Fibroblast of lung (primary cell): ENCODE results near the gene ARHGEF16. TPM values are rescaled to one million over a fixed set of nuclear protein-coding genes. Genes with fewer than 3 reads are reported as not detected.

Source experiments
- DNase-seq, 2 donors: peaks; one replicate each; pipeline versions ENCODE4 v3.0.0 to v3.0.0-alpha.2; 2010; ENCODE audit warnings: low read depth in 2 of 2
- H2AFZ ChIP-seq: 2 replicates; pipeline ENCODE4 v1.5.1; 2012; ENCODE audit warnings: low read length, control low read depth, inconsistent platforms
- H3K27ac ChIP-seq: 2 replicates; pipeline ENCODE4 v1.5.1; 2011; ENCODE audit warnings: low read length, control low read depth; ENCODE audit not compliant: insufficient read depth
- H3K27me3 ChIP-seq: 2 replicates; pipeline ENCODE4 v1.5.1; 2011; ENCODE audit warnings: mild to moderate bottlenecking, low read length; ENCODE audit not compliant: control insufficient read depth, insufficient read depth
- H3K36me3 ChIP-seq: 2 replicates; pipeline ENCODE4 v1.5.1; 2011; ENCODE audit warnings: low read length; ENCODE audit not compliant: control insufficient read depth, insufficient read depth
- H3K4me1 ChIP-seq: 2 replicates; pipeline ENCODE4 v1.5.1; 2011; ENCODE audit warnings: low read length; ENCODE audit not compliant: control insufficient read depth, insufficient read depth; ENCODE audit errors: extremely low read depth
- H3K4me2 ChIP-seq: 2 replicates; pipeline ENCODE4 v1.5.1; 2011; ENCODE audit warnings: low read length, control low read depth; ENCODE audit not compliant: insufficient read depth; ENCODE audit errors: extremely low read depth
- H3K4me3 ChIP-seq, 4 experiments: fragments of 200-600 bp in 1 of 4; sonication (generic) in 1 of 4; replicated peaks in 1 of 4; 2 replicates each; pipeline ENCODE4 v1.5.1; 2011 to 2016; ENCODE audit warnings: low read length in 4 of 4, low read depth in 3 of 4, mild to moderate bottlenecking in 3 of 4, control low read depth in 2 of 4, inconsistent platforms in 1 of 4, mixed read lengths in 1 of 4; ENCODE audit not compliant: insufficient read depth in 1 of 4; ENCODE audit errors: control extremely low read depth in 1 of 4
- H3K79me2 ChIP-seq: 2 replicates; pipeline ENCODE4 v1.5.1; 2012; ENCODE audit warnings: mild to moderate bottlenecking, low read length, inconsistent platforms; ENCODE audit not compliant: control insufficient read depth, insufficient read depth
- H3K9ac ChIP-seq: 2 replicates; pipeline ENCODE4 v1.5.1; 2011; ENCODE audit warnings: mild to moderate bottlenecking, low read length, control low read depth; ENCODE audit not compliant: insufficient read depth
- H3K9me3 ChIP-seq: 2 replicates; pipeline ENCODE4 v1.5.1; 2012; ENCODE audit warnings: low read depth, low read length; ENCODE audit not compliant: control insufficient read depth, insufficient read depth
- H4K20me1 ChIP-seq: 2 replicates; pipeline ENCODE4 v1.5.1; 2011; ENCODE audit warnings: low read length; ENCODE audit not compliant: control insufficient read depth, insufficient read depth; ENCODE audit errors: extremely low read depth
- CTCF ChIP-seq, 2 donors: IDR thresholded peaks in 1 of 2; conservative IDR thresholded peaks in 1 of 2; 1 replicate in 1 of 2; 2 replicates in 1 of 2; pipeline ENCODE4 v1.5.1; 2011 to 2012; ENCODE audit warnings: low read length in 2 of 2, control low read depth in 1 of 2, inconsistent platforms in 1 of 2, low read depth in 1 of 2, mild to moderate bottlenecking in 1 of 2
- EZH2 ChIP-seq: IDR thresholded peaks from 2 replicates; pipeline ENCODE4 v1.5.1; 2012; ENCODE audit warnings: low read length, control low read depth, mild to moderate bottlenecking; ENCODE audit errors: missing control alignments
- polyA plus RNA-seq, 2 donors: library from polyadenylated mRNA; depleted of rRNA in 1 of 2; stranded (reverse) in 1 of 2; unstranded in 1 of 2; fragments of >200 nt; gene quantifications; 2 replicates each; pipeline ENCODE4 v1.2.1, GENCODE V29; 2011 to 2012; ENCODE audit warnings: missing spikeins in 1 of 2
- total RNA-seq: library from RNA; depleted of rRNA; stranded (reverse); fragments of >200 nt; gene quantifications from 2 replicates; pipeline ENCODE4 v1.2.1, GENCODE V29; 2014

The ARHGEF16 gene
- total and polyA plus RNA-seq, 2 donors (not counting 1 experiment from before 2014, with no cell fraction given), result 0.02 to 0.17 TPM

- Histone ChIP-seq H3K27me3 (no peaks in the 10 kb centered on the region), H3K4me3 (no peak overlapping the region), H3K79me2 (no peaks in the 10 kb centered on the region), H3K36me3 (no peaks in the 10 kb centered on the region), H2AFZ (no peak overlapping the region), H3K4me2 (no peak overlapping the region), H3K27ac (no peak overlapping the region), H3K9me3 (no peaks in the 10 kb centered on the region), H3K4me1 (no peaks in the 10 kb centered on the region), H4K20me1 (no peaks in the 10 kb centered on the region), H3K9ac (no peak overlapping the region)
- TF ChIP-seq EZH2 (no peak), CTCF (conservative IDR thresholded peaks at IDR 0.05 in 1 of 2, IDR thresholded peaks at IDR 0.05 in 1 of 2; ENCODE audit: low read depth in 1 of 2, low read length in 2 of 2) (no peak)
- no peak for DNase-seq
Observed at GRCh38 chr1:3480369-3480719, 25.9 kb downstream of the ARHGEF16 start.

GRCh38 chr1:3481046-3481445 lies 26.6 kb downstream of the ARHGEF16 start:
- H3K4me3 ChIP-seq, result no peak overlapping the region
- TF ChIP-seq CTCF (conservative IDR thresholded peaks at IDR 0.05 in 1 of 2, IDR thresholded peaks at IDR 0.05 in 1 of 2; ENCODE audit: low read depth in 1 of 2, low read length in 2 of 2) (no peak), EZH2 (no peak)
- no peak overlapping the region for H3K9ac ChIP-seq
- H3K27ac ChIP-seq, result no peak overlapping the region
- no peak for DNase-seq
- no peaks in the 10 kb centered on the region for H3K79me2 ChIP-seq
- H4K20me1 ChIP-seq, result no peaks in the 10 kb centered on the region
- H2AFZ ChIP-seq, result no peak overlapping the region
- no peak overlapping the region for H3K4me2 ChIP-seq
- no peaks in the 10 kb centered on the region for H3K9me3 ChIP-seq
- H3K27me3 ChIP-seq, result no peaks in the 10 kb centered on the region
- H3K4me1 ChIP-seq, result no peaks in the 10 kb centered on the region
- H3K36me3 ChIP-seq, result no peaks in the 10 kb centered on the region

- TF ChIP-seq CTCF (conservative IDR thresholded peaks at IDR 0.05 in 1 of 2, IDR thresholded peaks at IDR 0.05 in 1 of 2; ENCODE audit: low read depth in 1 of 2, low read length in 2 of 2), result no peak
- TF ChIP-seq EZH2, result no peak
- H3K9ac ChIP-seq, result no peak overlapping the region
Observed at GRCh38 chr1:3481836-3482375, 27.4 kb downstream of the ARHGEF16 start.

More at GRCh38 chr1:3481836-3482375, 27.4 kb downstream of the ARHGEF16 start:
- Histone ChIP-seq H3K4me1 (no peaks in the 10 kb centered on the region), H3K79me2 (no peaks in the 10 kb centered on the region), H3K4me3 (no peak overlapping the region), H3K36me3 (no peaks in the 10 kb centered on the region), H2AFZ (no peak overlapping the region), H3K4me2 (no peak overlapping the region), H4K20me1 (no peaks in the 10 kb centered on the region), H3K9me3 (no peaks in the 10 kb centered on the region), H3K27me3 (no peaks in the 10 kb centered on the region), H3K27ac (no peak overlapping the region)
- DNase-seq, result no peak
